ENCODE data around the gene FAM228B. TPM values are rescaled to one million over a fixed set of nuclear protein-coding genes. Genes with fewer than 3 reads are reported as not detected.

The FAM228B gene
- total and polyA plus RNA-seq, 9 of the 15 experiments (the other 6 are each of a cell fraction or from before 2014, with no cell fraction given): 1.1 to 3.7 (median 2.6) TPM

GRCh38 chr2:24191156-24191555, 67.9 kb downstream of the FAM228B start:
- Histone ChIP-seq H3K9me3 (replicated peaks; ENCODE audit: control insufficient read depth, insufficient read depth, low read depth, low read length) (peaks cover 3% of the 10 kb centered on the region; the same call in 1 of the 2 replicates), H3K79me2 (ENCODE audit: control insufficient read depth, insufficient read depth, low read length) (no peaks in the 10 kb centered on the region), H3K4me1 (replicated peaks in 1 of 2; ENCODE audit: control insufficient read depth in 2 of 2, insufficient read depth in 2 of 2, low read length in 2 of 2) (no peaks in the 10 kb centered on the region; a peak in 1 of 5 replicates), H2AFZ (ENCODE audit: low read depth, low read length) (no peak overlapping the region), H3K36me3 (ENCODE audit: control insufficient read depth, insufficient read depth, low read length) (no peaks in the 10 kb centered on the region), H3K9me1 (ENCODE audit: control insufficient read depth, insufficient read depth, low read length) (no peaks in the 10 kb centered on the region), H3K4me2 (ENCODE audit: insufficient read depth, low read length) (no peak overlapping the region), H3K27me3 (ENCODE audit: control insufficient read depth in 2 of 2, insufficient read depth in 2 of 2, low read length in 2 of 2) (peaks cover 10 to 15% of the 10 kb centered on the region in 2 experiments; a peak in 4 of 5 replicates), H4K20me1 (replicated peaks; ENCODE audit: control insufficient read depth, insufficient read depth, low read length) (no peaks in the 10 kb centered on the region), H3K9ac (ENCODE audit: insufficient read depth in 1 of 2, low read depth in 2 of 2, low read length in 2 of 2) (no peak overlapping the region; a peak in 1 of 4 replicates), H3K4me3 (no peak overlapping the region), H3K27ac (ENCODE audit: extremely low read depth, low read depth, low read length) (no peak overlapping the region)
- POLR2A ChIA-PET: interaction anchor here (1.0 to 1.3 kb wide), 3 partner anchors 10 to 15 kb away, joined by 3 to 4 read pairs (median 4); no protein-coding TSS in a partner anchor
- intact Hi-C loops (cut with micrococcal nuclease) (no loop called here), in situ Hi-C loops (cut with MboI) (no loop called here)
- 49% methylated on average over 9 of the region's 9 CpGs for WGBS (ENCODE audit: insufficient coverage, low coverage, missing lambda C conversion rate)
- no peak for FAIRE-seq
- CTCF ChIA-PET (ENCODE audit: low intra/inter-chr PET ratio): interaction anchor here (0.6 kb wide), 1 partner anchor 33 kb away, joined by 4 read pairs; no protein-coding TSS in a partner anchor
- no TSS peak for BruUV-seq (replicated peaks)
- TF ChIP-seq ARID1B (IDR thresholded peaks at IDR 0.05): no peak
- no peak for TF ChIP-seq TRIM28 (IDR thresholded peaks at IDR 0.05)
- no peak for DNase-seq (ENCODE audit: extremely low read depth in 1 of 4, low spot score in 3 of 4)
- ATAC-seq: peak; percentile 54; the same call in 2 of the 3 replicates

GRCh38 chr2:24191848-24192247, 68.6 kb downstream of the FAM228B start:
- ChIA-PET POLR2A (interaction anchor here (0.6 to 1.1 kb wide), 3 partner anchors 11 to 677 kb away, joined by 3 to 4 read pairs (median 3); no protein-coding TSS in a partner anchor), CTCF (ENCODE audit: low intra/inter-chr PET ratio) (no interaction called here)
- H3K79me2 ChIP-seq (ENCODE audit: control insufficient read depth, insufficient read depth, low read length): no peaks in the 10 kb centered on the region
- no peaks in the 10 kb centered on the region for H4K20me1 ChIP-seq (replicated peaks; ENCODE audit: control insufficient read depth, insufficient read depth, low read length)
- no peaks in the 10 kb centered on the region for H3K36me3 ChIP-seq (ENCODE audit: control insufficient read depth, insufficient read depth, low read length)
- H3K4me2 ChIP-seq (ENCODE audit: insufficient read depth, low read length): peak overlapping the region; percentile 52; the same call in 1 of the 2 replicates
- H3K9ac ChIP-seq (ENCODE audit: insufficient read depth in 1 of 2, low read depth in 2 of 2, low read length in 2 of 2): no peak overlapping the region
- H3K27me3 ChIP-seq (ENCODE audit: control insufficient read depth in 2 of 2, insufficient read depth in 2 of 2, low read length in 2 of 2): peaks cover 10 to 15% of the 10 kb centered on the region in 2 experiments; a peak in 4 of 5 replicates
- H3K9me1 ChIP-seq (ENCODE audit: control insufficient read depth, insufficient read depth, low read length): no peaks in the 10 kb centered on the region
- H3K27ac ChIP-seq (ENCODE audit: extremely low read depth, low read depth, low read length): no peak overlapping the region
- 18% methylated on average over 5 of the region's 5 CpGs for WGBS (ENCODE audit: insufficient coverage, low coverage, missing lambda C conversion rate)
- peak overlapping the region; percentile 80; the same call in 1 of the 2 replicates for H2AFZ ChIP-seq (ENCODE audit: low read depth, low read length)
- TF ChIP-seq LEF1 (IDR thresholded peaks at IDR 0.05): 0 out of 2 replicates have a peak, but pooled peaks have one; percentile 26
- TF ChIP-seq TCF3 (CRISPR knock-in tag; IDR thresholded peaks at IDR 0.05): no peak
- FAIRE-seq (no peak), DNase-seq (ENCODE audit: extremely low read depth in 1 of 4, low spot score in 3 of 4) (no peak), ATAC-seq (peak; percentile 56)
- no peaks in the 10 kb centered on the region; a peak in 1 of 5 replicates for H3K4me1 ChIP-seq (replicated peaks in 1 of 2; ENCODE audit: control insufficient read depth in 2 of 2, insufficient read depth in 2 of 2, low read length in 2 of 2)
- H3K9me3 ChIP-seq (replicated peaks; ENCODE audit: control insufficient read depth, insufficient read depth, low read depth, low read length): peaks cover 3% of the 10 kb centered on the region; the same call in 1 of the 2 replicates
- no peak overlapping the region for H3K4me3 ChIP-seq
- intact Hi-C loops (cut with micrococcal nuclease): no loop called here
- BruUV-seq (replicated peaks): no TSS peak
- in situ Hi-C loops (cut with MboI): no loop called here
